ENCODE measurements around the gene ZYX. TPM values are rescaled to one million over a fixed set of nuclear protein-coding genes. Genes with fewer than 3 reads are reported as not detected.

Gene ZYX
- total RNA-seq (25.0 and 31.8 TPM in 2 replicates), polyA plus RNA-seq (187 and 202 TPM in 2 replicates)

GRCh38 chr7:143380646-143381426 is at the start of gene ZYX:
Gene ZYX, plus strand, starts transcription at chr7:143381345. Its CDS starts 227 bp downstream, at chr7:143381572.
- H3K27me3 ChIP-seq: no peaks in the 10 kb centered on the region
- TF ChIP-seq EZH2phosphoT487 (IDR thresholded peaks at IDR 0.05; ENCODE audit: low read depth, severe bottlenecking, unreplicated experiment) (no peak), CTCF (IDR thresholded peaks at IDR 0.05; ENCODE audit: poor library complexity) (no peak), EZH2 (IDR thresholded peaks at IDR 0.05; ENCODE audit: borderline replicate concordance) (no peak)
- peak; percentile 97 for DNase-seq (ENCODE audit: low spot score)
- peak within 1 kb of the TSS; percentile 89 for H3K4me2 ChIP-seq
- peak within 1 kb of the TSS; percentile 100 for H3K27ac ChIP-seq
- H2AFZ ChIP-seq: peak within 1 kb of the TSS; percentile 89
- no peaks in the 10 kb centered on the region for H3K9me2 ChIP-seq (replicated peaks; ENCODE audit: insufficient read depth)
- H3K4me3 ChIP-seq: peak within 1 kb of the TSS; percentile 100
- 2% methylated on average over 40 of the region's 72 CpGs for WGBS (ENCODE audit: low lambda C conversion rate, missing lambda C conversion rate)
- peaks cover 53% of the 10 kb centered on the region for H3K79me2 ChIP-seq
- H4K20me1 ChIP-seq (ENCODE audit: insufficient read depth, poor library complexity, severe bottlenecking): peaks cover 37% of the 10 kb centered on the region
- peaks cover 41% of the 10 kb centered on the region for H3K4me1 ChIP-seq (ENCODE audit: insufficient read depth)
- H3K9me3 ChIP-seq (ENCODE audit: low read depth): no peaks in the 10 kb centered on the region
- H3K36me3 ChIP-seq (replicated peaks; ENCODE audit: insufficient read depth, low read depth): no peaks in the 10 kb centered on the region

- H3K4me1 ChIP-seq (ENCODE audit: insufficient read depth): no peaks in the 10 kb centered on the region
- H3K27ac ChIP-seq: no peak overlapping the region
- H3K4me2 ChIP-seq: no peak overlapping the region
- H3K9me2 ChIP-seq (replicated peaks; ENCODE audit: insufficient read depth): no peaks in the 10 kb centered on the region
- DNase-seq (ENCODE audit: low spot score): no peak
- no peak overlapping the region for H2AFZ ChIP-seq
- no peaks in the 10 kb centered on the region for H3K36me3 ChIP-seq (replicated peaks; ENCODE audit: insufficient read depth, low read depth)
- H4K20me1 ChIP-seq (ENCODE audit: insufficient read depth, poor library complexity, severe bottlenecking): no peaks in the 10 kb centered on the region
- no peaks in the 10 kb centered on the region for H3K79me2 ChIP-seq
- 52% methylated on average over 1 of the region's 1 CpG for WGBS (ENCODE audit: low lambda C conversion rate, missing lambda C conversion rate)
- no peak for TF ChIP-seq CTCF (IDR thresholded peaks at IDR 0.05; ENCODE audit: poor library complexity)
- TF ChIP-seq EZH2phosphoT487 (IDR thresholded peaks at IDR 0.05; ENCODE audit: low read depth, severe bottlenecking, unreplicated experiment): no peak
- no peak for TF ChIP-seq EZH2 (IDR thresholded peaks at IDR 0.05; ENCODE audit: borderline replicate concordance)
- peaks cover 8% of the 10 kb centered on the region for H3K27me3 ChIP-seq
- H3K9me3 ChIP-seq (ENCODE audit: low read depth): no peaks in the 10 kb centered on the region
- no peak overlapping the region for H3K4me3 ChIP-seq
Measured at GRCh38 chr7:143334244-143334643, 46.9 kb upstream of the ZYX start.

GRCh38 chr7:143337216-143337615 is 43.9 kb upstream of the ZYX start:
- H3K36me3 ChIP-seq (replicated peaks; ENCODE audit: insufficient read depth, low read depth): no peaks in the 10 kb centered on the region
- TF ChIP-seq EZH2phosphoT487 (IDR thresholded peaks at IDR 0.05; ENCODE audit: low read depth, severe bottlenecking, unreplicated experiment): no peak
- WGBS (ENCODE audit: low lambda C conversion rate, missing lambda C conversion rate): 92% methylated on average over 3 of the region's 3 CpGs
- no peaks in the 10 kb centered on the region for H3K4me1 ChIP-seq (ENCODE audit: insufficient read depth)
- H3K79me2 ChIP-seq: no peaks in the 10 kb centered on the region
- no peak overlapping the region for H3K4me3 ChIP-seq
- H4K20me1 ChIP-seq (ENCODE audit: insufficient read depth, poor library complexity, severe bottlenecking): no peaks in the 10 kb centered on the region
- H2AFZ ChIP-seq: no peak overlapping the region
- H3K27ac ChIP-seq: no peak overlapping the region
- no peaks in the 10 kb centered on the region for H3K9me3 ChIP-seq (ENCODE audit: low read depth)
- H3K9me2 ChIP-seq (replicated peaks; ENCODE audit: insufficient read depth): no peaks in the 10 kb centered on the region
- no peak overlapping the region for H3K4me2 ChIP-seq
- DNase-seq (ENCODE audit: low spot score): no peak
- peaks cover 8% of the 10 kb centered on the region for H3K27me3 ChIP-seq

- Histone ChIP-seq H3K27ac (no peak overlapping the region), H3K4me3 (no peak overlapping the region), H4K20me1 (ENCODE audit: insufficient read depth, poor library complexity, severe bottlenecking) (no peaks in the 10 kb centered on the region), H3K9me3 (ENCODE audit: low read depth) (no peaks in the 10 kb centered on the region), H3K79me2 (no peaks in the 10 kb centered on the region), H3K4me2 (no peak overlapping the region), H3K4me1 (ENCODE audit: insufficient read depth) (no peaks in the 10 kb centered on the region), H3K27me3 (peaks cover 13% of the 10 kb centered on the region), H2AFZ (no peak overlapping the region), H3K9me2 (replicated peaks; ENCODE audit: insufficient read depth) (no peaks in the 10 kb centered on the region), H3K36me3 (replicated peaks; ENCODE audit: insufficient read depth, low read depth) (no peaks in the 10 kb centered on the region)
- 92% methylated on average over 8 of the region's 8 CpGs for WGBS (ENCODE audit: low lambda C conversion rate, missing lambda C conversion rate)
- no peak for DNase-seq (ENCODE audit: low spot score)
- TF ChIP-seq CTCF (IDR thresholded peaks at IDR 0.05; ENCODE audit: poor library complexity): no peak
- TF ChIP-seq EZH2 (IDR thresholded peaks at IDR 0.05; ENCODE audit: borderline replicate concordance): no peak
- no peak for TF ChIP-seq EZH2phosphoT487 (IDR thresholded peaks at IDR 0.05; ENCODE audit: low read depth, severe bottlenecking, unreplicated experiment)
Measured at GRCh38 chr7:143341842-143342241, 39.3 kb upstream of the ZYX start.
